Dermis microvascular lymphatic vessel endothelial cell (primary cell): ENCODE results near the gene C19orf73. TPM values are rescaled to one million over a fixed set of nuclear protein-coding genes. Genes with fewer than 3 reads are reported as not detected.

Source experiments
- total RNA-seq: library from RNA; depleted of rRNA; stranded (reverse); fragments of >200 nt; gene quantifications from 2 replicates; pipeline ENCODE4 v1.2.1, GENCODE V29; 2014

The C19orf73 gene
- total RNA-seq, 1 donor from 2014 or later: 0.13 TPM

Other genes with a start within 250 kb of the C19orf73 start
- gene PPP1R15A, start 246.7 kb downstream of the C19orf73 start, total RNA-seq: 21.6 and 36.4 TPM in 2 replicates
- under 0.01 and 0.13 TPM in 2 replicates for gene TULP2, start 220.4 kb downstream of the C19orf73 start, total RNA-seq
- 89.7 and 166 TPM in 2 replicates for gene NUCB1, start 218.8 kb downstream of the C19orf73 start, total RNA-seq
- 0.13 TPM in 1 of 2 replicates, not detected in the other for gene DHDH, start 185.4 kb downstream of the C19orf73 start, total RNA-seq
- gene BAX, start 164.3 kb downstream of the C19orf73 start, total RNA-seq: 85.0 and 95.6 TPM in 2 replicates
- 625 and 1,172 TPM in 2 replicates for gene FTL, start 153.8 kb downstream of the C19orf73 start, total RNA-seq
- 14.8 and 16.0 TPM in 2 replicates for gene GYS1, start 125.8 kb downstream of the C19orf73 start, total RNA-seq
- 139 and 197 TPM in 2 replicates for gene RUVBL2, start 125.3 kb downstream of the C19orf73 start, total RNA-seq
- 0.89 TPM in 1 of 2 replicates, not detected in the other for gene LHB, start 102.1 kb downstream of the C19orf73 start, total RNA-seq
- gene CGB3, start 94.8 kb downstream of the C19orf73 start, total RNA-seq: not detected in 2 replicates
- not detected in 2 replicates for gene CGB2, start 87.3 kb downstream of the C19orf73 start, total RNA-seq
- not detected in 2 replicates for gene CGB1, start 82.2 kb downstream of the C19orf73 start, total RNA-seq
- not detected in 2 replicates for gene CGB5, start 75.3 kb downstream of the C19orf73 start, total RNA-seq
- gene CGB8, start 70.0 kb downstream of the C19orf73 start, total RNA-seq: not detected in 2 replicates
- 0.13 TPM in 1 of 2 replicates, not detected in the other for gene CGB7, start 61.4 kb downstream of the C19orf73 start, total RNA-seq
- gene NTF4, start 54.3 kb downstream of the C19orf73 start, total RNA-seq: not detected in 2 replicates
- gene KCNA7, start 46.4 kb downstream of the C19orf73 start, total RNA-seq: not detected in 2 replicates
- gene SNRNP70, start 33.7 kb downstream of the C19orf73 start, total RNA-seq: 150 and 160 TPM in 2 replicates
- gene LIN7B, start 4.8 kb downstream of the C19orf73 start, total RNA-seq: 1.4 and 2.4 TPM in 2 replicates
- 4.0 TPM in 2 replicates for gene PPFIA3, start 401 bp upstream of the C19orf73 start, total RNA-seq
- gene HRC, start 36.3 kb upstream of the C19orf73 start, total RNA-seq: not detected in 2 replicates
- gene TRPM4, start 38.6 kb upstream of the C19orf73 start, total RNA-seq: 10.8 and 18.2 TPM in 2 replicates
- gene SLC6A16, start 206.0 kb upstream of the C19orf73 start, total RNA-seq: 0.26 and 0.51 TPM in 2 replicates
- not detected in 2 replicates for gene CD37, start 216.3 kb upstream of the C19orf73 start, total RNA-seq
- gene TEAD2, start 243.3 kb upstream of the C19orf73 start, total RNA-seq: 57.4 and 72.2 TPM in 2 replicates
- 0.13 and 0.51 TPM in 2 replicates for gene DKKL1, start 244.7 kb upstream of the C19orf73 start, total RNA-seq